Effector CD8-positive, alpha-beta T cell (primary cell): ENCODE data around the gene ILF2.

Experiments
- DNase-seq: peaks from one replicate; lab custom pipeline; 2025; lab: John Stamatoyannopoulos, UW

ILF2 gene

DNA sequence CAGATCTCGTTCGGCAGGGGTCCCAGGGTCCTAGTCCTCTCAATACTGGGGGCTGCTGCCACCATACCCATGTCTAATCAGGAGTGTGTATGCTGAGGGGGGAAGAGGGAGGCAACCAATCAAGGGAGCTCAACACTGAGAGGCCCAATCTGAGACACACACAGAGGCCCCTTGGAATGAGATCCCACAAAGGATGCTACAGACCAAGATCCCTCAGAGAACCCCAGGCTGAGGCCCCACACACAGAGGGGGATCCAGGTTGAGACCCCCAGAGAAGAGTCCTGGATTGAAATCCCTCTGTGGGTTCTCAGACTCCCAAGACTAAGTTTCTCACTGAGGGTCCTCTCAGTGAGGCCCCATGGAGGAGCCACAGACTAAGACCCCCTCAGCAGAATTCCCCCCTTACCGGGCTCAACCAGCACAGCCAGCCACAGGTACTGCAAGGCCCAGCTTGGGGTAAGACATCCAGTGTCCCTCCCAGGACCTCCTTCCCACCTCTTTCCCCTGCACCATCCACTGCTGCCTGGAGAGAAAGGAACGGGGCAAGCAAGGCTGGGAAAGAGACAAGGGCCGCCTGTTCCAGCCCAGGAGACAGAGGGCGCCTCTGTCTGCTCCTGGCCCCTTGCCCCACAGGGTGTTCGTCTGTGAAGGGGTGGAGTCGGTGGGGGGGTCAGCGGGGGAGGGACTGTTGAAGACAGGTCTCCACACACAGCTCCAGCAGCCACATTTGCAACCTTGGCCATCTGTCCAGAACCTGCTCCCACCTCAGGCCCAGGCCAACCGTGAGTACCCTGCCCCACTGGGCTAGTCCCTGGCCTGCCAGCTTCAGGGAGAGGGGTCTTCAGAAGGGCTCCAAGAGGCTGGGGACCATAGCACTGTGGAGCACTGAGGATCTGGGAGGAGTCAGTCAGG lies 42.8 kb downstream of the ILF2 start, which contains the start of gene S100A1:
TSS of gene S100A1 (plus strand) at position 720 of the 912 bp plus-strand sequence. CDS start 2,088 bp downstream, outside the sequence.
- no peak for DNase-seq

DNA sequence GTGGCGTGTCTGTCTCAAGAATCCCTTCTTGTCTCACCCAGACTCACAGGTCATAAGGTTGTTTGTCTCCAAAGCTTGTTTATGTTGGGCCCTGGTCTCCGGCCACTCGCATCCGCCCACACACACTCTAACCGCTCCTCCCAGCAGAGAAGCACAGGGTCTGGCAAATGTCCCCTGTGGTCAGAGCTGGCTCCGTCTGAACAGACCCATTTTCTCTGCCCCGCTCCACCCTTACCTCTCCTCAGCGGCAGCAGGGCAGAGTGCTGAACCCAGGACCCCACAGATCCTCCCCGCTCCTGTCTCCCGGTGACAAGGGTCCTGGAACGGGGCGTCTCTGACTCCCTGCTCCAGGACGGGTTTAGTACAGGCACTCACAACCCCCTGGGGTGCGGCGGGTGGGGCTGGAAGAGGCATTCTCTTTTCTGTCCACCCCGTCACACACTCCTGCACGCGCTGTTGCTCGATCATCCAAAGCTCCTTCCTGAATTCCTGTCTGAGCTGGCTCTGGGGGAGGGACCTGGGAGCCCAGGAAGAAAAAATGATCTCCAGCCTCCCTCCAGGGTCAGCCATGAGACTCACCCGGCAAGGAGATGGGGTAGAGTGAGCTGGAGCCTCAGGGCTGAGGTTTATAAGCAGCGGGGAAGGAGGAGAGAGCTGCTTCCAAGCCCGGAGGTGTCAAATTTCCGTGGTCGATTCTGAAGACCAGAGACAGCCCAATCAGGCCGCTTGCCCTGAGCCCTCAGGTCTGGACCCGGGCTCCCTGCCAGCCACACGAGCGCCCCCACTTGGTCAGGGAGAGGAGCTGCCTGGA lies 43.7 kb downstream of the ILF2 start, which contains the start of gene S100A13:
TSS of gene S100A13 (minus strand) at position 602 of the 811 bp plus-strand sequence. CDS start 1,033 bp downstream, outside the sequence.
- DNase-seq: no peak

DNA sequence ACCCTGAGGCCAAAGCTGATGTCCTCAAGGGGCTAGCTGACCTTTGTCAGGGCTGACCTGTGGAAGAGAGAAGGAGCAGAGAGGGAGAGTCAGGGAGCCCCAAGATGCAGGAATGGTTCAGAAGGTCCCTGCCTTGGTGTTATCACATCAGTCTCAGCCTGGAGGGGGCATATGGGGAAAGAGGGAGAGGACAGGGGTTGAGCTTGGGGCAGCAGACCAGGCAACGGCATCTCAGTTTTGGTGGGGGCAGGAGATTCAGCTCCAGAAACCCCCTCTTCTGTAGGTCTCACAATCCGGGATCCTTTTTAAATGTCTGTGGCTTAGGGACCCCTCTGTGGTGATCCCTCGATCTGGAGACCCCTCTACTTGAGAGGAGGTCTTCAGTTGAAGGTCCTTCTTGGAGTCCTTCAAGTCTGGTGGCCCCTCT lies 44.3 kb downstream of the ILF2 start:
- DNase-seq: no peak

DNA sequence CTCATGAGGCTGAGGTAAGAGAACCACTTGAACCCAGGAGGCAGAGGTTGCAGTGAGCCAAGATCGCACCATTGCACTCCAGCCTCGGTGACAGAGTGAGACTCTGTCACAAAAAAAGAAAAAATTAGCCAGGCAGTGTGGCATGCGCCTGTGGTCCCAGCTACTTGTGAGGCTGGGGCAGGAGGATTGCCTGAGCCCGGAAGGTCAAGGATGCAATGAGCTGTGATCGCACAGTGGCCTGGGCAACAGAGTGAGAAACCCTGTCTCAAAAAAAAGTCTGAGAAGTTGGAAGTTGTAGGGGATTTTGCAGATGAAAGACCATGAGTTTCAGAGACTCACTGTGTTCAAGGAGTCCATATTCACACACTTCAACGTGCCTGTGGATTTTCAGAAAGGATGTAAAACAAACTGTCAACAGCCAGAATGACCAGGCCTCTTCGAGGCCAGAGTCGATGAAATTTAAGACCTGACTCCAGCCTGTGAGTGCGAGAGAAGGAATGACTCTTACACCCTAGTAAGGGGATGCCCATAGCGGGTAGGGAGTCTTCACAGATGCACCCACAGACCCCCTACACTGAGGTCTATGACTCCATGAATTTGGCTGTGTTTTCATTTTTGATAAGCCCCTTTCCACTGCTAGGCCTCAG lies 45.7 kb downstream of the ILF2 start:
- no peak for DNase-seq

DNA sequence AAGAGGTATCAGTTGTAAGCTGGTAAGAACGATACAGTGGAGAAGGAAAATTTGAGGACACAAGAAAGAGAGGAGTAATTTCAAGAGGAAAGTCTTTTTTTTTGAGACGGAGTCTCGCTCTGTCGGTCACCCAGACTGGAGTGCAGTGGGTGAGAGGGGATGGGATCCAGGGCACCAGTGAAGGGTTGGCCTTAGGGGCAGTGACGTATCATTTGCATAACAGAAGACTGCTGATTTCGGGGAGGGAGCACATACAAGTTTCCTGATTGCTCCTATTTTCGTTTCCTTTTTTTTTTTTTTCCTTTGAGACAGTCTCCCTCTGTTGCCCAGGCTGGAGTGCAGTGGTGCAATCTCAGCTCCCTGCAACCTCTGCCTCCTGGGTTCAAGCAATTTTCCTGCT lies 47.7 kb downstream of the ILF2 start:
- no peak for DNase-seq

DNA sequence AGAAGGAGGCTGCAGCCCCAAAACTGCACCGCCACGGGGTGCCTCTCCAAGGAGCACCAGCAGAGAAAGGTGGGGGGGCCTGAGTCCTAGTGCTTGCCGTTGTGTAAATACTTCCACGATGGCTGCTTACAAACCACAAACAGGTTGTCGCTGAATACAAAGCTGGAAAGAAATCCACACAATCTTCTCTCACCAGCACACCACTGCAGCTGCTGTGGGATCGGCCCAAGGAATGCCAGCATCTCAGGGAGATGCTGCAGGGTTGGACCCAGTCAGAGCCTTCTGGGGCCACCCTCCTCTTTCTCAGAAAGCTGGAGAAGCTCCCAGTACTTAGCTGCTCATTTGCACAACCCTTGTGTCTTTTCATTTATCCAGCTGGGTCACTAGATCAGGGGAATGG lies 51.6 kb downstream of the ILF2 start:
- DNase-seq: no peak

DNA sequence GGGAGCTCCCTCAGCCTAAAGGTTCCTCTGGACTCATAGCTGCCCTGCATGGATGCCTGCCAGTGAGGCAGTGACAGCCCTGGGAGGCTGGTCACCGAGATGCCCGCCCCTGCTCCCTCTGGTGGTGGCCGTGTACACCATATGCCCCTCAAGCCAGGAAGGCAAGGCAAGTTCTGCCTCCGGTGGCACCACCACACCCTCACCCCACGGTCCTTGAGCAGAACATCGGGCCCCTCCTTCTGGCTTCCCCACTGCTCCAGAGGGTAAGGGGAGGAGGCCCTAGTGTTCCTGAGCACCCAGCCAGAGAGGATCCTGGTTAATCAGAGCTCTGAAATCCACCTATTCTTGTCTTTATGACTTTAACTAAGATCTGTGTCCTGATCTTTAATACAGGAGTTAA lies 53.1 kb downstream of the ILF2 start:
- peak; percentile 45 for DNase-seq

DNA sequence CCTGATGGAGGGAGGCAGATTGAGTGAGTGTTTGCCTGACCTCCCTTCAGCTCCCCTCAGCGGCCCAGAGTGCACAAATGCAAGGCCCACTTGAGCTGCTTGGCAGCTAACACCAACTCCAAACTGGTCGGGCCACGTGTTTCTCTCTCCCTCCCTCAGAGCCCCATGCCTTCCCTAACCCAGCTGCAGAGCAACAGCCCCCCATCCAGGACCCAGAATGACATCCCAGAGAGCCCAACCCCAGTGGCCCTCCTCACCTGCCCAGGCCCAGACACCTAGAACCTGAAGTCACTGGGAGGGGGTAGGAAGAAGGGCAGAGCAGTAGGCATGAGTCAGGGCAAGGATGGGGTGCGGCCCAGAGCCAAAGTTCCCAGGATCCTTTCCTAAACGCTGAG lies 53.9 kb downstream of the ILF2 start:
- DNase-seq: no peak

DNA sequence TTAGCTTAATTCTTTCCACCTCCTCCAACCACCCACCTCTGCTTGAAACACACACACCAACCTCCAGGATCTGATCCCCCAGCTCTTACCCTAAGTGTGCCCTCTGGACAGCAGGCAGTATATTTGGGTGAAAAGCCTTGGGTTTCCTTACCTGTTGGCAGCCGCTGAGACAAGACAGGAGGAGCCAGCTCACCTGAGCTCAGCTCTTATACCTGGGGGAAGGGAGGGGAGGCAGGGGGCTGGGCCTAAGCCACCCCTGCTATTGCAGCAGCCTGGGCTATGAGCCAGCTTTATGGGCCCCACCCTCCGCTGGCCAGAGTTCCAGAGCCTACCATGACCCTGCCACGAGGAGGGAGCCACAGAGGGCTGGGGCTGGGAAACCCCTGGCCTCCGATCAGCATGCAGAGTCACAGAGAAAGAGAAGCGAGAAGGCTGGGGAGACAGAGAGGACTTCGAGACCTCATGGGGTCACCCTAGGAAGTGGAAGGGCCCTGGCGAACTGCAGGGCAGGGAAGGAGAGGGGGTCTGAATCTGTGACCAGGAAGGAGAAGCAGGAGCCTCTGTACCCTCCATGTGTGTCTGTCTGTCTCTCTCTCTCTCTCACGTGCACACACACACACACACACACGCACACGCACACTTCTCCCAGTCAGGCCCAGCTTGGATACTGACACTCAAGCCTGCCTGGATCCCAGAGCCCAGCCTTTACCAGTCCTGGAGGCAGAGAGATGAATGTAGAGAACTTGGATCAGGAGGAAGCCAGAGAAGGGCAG lies 54.5 kb downstream of the ILF2 start, which contains the start of gene S100A14:
TSS of gene S100A14 (minus strand) at position 182 of the 773 bp plus-strand sequence. CDS start 467 bp downstream, outside the sequence.
- no peak for DNase-seq

DNA sequence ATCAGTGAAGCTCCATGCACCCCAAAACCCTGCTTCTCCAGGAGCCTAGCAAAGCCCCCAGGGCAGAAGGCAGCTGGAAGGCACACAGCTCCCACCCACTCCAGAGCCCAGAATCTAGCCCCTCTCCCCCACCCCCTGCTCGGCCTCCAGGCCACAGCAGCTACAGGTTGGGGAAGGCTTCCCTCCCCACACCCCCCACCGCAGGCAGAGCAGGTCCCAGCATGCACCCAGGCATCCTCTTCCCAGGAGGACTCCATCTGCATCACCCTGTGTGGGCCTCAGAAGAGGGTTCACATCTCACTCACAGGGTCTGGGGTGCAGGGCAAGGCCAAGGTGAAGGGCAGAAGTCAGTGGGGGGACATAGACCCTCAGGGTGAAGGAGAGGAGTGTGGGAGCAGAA lies 55.4 kb downstream of the ILF2 start:
- DNase-seq: no peak

DNA sequence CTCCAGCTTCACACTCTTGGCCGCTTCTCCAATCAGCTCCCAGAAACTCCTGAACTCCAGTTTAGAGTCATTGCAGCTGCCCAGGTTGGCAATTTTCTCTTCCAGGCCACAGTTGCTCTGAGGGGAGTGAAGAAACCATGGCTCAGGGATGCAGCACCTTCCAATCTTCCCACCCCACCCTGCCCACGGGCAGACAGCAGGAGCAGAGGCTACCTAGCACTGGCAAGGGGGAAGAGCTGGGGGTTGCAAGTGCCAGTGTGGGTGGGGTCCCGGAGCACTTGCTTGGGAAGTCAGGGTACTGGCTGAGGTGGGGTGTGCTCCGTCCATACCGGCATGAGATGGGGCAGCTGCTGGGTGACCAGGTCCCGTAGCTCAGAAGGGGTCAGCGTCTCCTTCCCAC lies 55.9 kb downstream of the ILF2 start:
- no peak for DNase-seq

DNA sequence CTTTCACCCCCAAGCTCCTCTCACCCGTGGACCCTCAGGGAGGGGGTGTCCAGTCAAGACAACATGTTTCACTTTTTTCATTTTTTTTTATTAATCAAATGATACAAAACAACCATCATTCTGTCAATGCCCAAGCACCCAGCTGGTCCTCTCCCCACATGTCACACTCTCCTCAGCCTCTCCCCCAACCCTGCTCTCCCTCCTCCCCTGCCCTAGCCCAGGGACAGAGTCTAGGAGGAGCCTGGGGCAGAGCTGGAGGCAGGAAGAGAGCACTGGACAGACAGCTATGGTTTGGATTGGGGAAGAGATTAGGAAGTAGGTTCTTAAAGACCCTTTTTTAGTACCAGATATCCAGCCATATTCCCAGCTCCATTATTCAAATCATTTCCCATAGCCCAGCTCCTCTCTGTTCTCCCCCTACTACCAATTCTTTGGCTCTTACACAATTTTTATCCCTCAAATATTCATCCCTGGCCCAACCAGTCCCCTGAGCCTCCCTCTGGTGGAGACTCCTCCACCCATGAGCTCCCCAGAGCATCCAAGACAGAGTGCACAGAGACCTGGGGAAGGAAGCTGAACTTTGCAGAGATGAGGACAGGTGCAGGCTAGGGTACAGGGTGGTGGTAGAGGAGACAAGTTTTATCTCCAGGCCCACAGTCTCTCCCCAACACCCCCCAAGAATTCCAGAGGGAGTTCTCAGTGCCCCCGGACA lies 56.4 kb downstream of the ILF2 start:
- no peak for DNase-seq

DNA sequence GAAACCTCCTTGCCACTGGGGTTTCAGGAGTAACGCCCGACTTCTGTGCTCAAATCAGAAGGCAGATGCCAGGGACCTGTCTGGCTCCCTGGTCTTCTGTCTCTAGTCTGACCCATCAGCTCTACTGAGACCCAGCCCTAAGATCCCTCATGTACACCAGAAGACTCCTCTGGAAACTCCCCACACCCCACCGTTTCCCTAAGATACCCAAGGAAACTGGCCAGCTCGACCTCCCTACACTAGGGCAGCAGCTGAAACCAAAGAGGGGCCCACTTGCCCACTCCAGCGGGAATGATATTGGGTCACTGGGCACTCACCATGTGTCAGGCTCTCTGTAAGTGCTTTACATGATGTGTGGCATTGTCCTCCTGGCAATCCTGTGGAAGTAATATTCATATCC lies 57.4 kb downstream of the ILF2 start:
- DNase-seq: no peak

DNA sequence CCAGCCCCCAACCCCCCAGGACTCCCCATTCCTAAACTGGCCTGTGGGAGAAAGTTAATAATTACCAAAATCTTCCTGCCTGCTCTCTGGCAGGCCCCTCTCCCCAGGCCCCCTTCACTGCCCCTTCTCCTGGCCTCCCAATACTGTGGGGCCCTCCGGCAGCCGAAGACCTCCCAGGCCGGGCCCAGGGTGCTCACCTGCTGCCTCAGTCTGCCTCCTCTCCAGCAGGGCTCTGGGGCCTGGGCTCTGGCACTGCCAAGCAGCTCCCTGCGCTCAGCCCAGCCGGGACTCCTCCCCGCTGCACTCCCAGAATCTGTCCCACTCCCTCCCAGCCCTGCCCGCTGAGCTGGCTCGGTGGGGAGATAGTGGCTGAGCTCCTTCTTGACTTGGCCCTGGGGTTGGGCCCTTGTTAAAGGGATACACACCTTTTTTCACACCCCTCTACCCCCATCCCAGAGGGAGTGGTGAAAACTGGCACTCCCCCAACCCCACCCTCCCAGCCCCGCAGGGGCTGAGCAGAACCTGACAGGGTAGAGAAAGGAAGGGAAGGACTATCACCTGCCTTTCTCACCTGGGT lies 58.0 kb downstream of the ILF2 start, which contains the start of gene S100A16:
TSS of gene S100A16 (minus strand) at position 383 of the 577 bp plus-strand sequence. CDS start 4,986 bp downstream, outside the sequence.
- no peak for DNase-seq

DNA sequence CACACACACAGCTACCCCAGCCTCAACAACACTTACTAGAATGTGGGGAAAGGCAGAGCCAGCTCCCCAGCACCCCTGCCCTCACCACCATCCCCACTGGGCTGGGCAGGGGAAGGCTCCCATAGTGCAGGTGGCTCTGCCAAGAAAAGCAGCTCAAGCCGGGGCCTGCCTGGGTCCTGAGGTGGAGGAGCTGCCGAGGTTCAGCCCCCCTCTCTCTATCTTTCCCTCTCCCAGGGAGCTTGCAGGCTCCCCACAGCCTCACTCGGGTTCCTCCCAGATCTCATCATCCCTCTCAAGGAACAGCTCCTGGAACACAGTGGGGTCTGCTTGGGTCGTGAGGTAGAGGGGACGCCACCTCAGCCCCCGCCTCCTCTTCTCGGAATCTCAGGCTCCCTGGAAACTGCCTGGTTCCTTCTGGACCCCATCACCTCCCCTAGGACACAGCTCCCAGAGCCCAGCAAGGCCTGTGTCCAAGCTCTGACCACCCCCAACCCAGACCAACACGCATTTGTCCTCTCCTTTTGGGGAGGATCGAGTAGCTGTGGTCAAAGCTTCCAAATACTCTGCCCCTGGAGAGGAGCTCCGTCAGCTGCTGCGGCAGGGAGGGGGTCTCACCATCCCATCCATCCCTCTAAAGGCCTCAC lies 58.6 kb downstream of the ILF2 start:
- no peak for DNase-seq
